GM18520 (cell line): ENCODE measurements around the gene PARVA.
"Not testable (repeated sequence)": the region's sequence is repeated elsewhere in the genome, so short reads cannot be mapped to it uniquely, and the experiment has no call there.

ENCODE experiments used
- ATAC-seq: cut with Tn5 transposase; IDR thresholded peaks from one replicate; pipeline ENCODE4 v1.9.1; 2021; ENCODE audit not compliant: unreplicated experiment

The PARVA gene

GRCh38 chr11:12377106-12377823, at the start of gene PARVA:
PARVA (plus strand) TSS chr11:12377571; CDS start chr11:12377648, 77 bp downstream.
- ATAC-seq = no peak

GRCh38 chr11:12329169-12329568, 48.2 kb upstream of the PARVA start:
- no peak for ATAC-seq

- no peak for ATAC-seq
These were observed 47.6 kb upstream of the PARVA start for GRCh38 chr11:12329797-12330196.

- no peak for ATAC-seq
These were observed 46.7 kb upstream of the PARVA start for GRCh38 chr11:12330485-12331231.

- no peak for ATAC-seq
These were observed 46.0 kb upstream of the PARVA start for GRCh38 chr11:12331239-12331874.

- ATAC-seq = no peak
These were observed 33.8 kb upstream of the PARVA start for GRCh38 chr11:12343526-12343925.

GRCh38 chr11:12353534-12353933, 23.8 kb upstream of the PARVA start:
- ATAC-seq = no peak

- ATAC-seq = no peak
These were observed 22.4 kb upstream of the PARVA start for GRCh38 chr11:12354750-12355545.

- no peak for ATAC-seq
These were observed 20.3 kb upstream of the PARVA start for GRCh38 chr11:12356944-12357655.

GRCh38 chr11:12357697-12358096, 19.7 kb upstream of the PARVA start:
- ATAC-seq = not testable (repeated sequence)

- no peak for ATAC-seq
These were observed 18.8 kb upstream of the PARVA start for GRCh38 chr11:12358302-12359188.

GRCh38 chr11:12359761-12360160, 17.6 kb upstream of the PARVA start:
- ATAC-seq = no peak

- ATAC-seq = no peak
These were observed 15.7 kb upstream of the PARVA start for GRCh38 chr11:12361682-12362081.

- no peak for ATAC-seq
These were observed 14.5 kb upstream of the PARVA start for GRCh38 chr11:12362857-12363256.

- no peak for ATAC-seq
These were observed 14.0 kb upstream of the PARVA start for GRCh38 chr11:12363373-12363772.

- not testable (repeated sequence) for ATAC-seq
These were observed 11.3 kb upstream of the PARVA start for GRCh38 chr11:12365965-12366575.

GRCh38 chr11:12367057-12367456, 10.3 kb upstream of the PARVA start:
- not testable (repeated sequence) for ATAC-seq

- no peak for ATAC-seq
These were observed 5.3 kb upstream of the PARVA start for GRCh38 chr11:12372111-12372510.

GRCh38 chr11:12375720-12376119, 1.7 kb upstream of the PARVA start:
- no peak for ATAC-seq
